Right lobe of liver (tissue), 4 donors: ENCODE measurements around the gene CNOT4.

Source experiments
- POLR2A ChIP-seq: fragments of 450-650 bp; IDR thresholded peaks from one replicate; pipeline ENCODE4 v1.6.1; 2017; ENCODE audit warnings: antibody characterized with exemption, mild to moderate bottlenecking
- TF ChIP-seq, protein P1 (sequence below), 4 donors: fragments of 200-600 bp in 3 of 4; fragments of 450-650 bp in 1 of 4; IDR thresholded peaks; one replicate each; pipeline versions ENCODE4 v1.5.1 to v1.8.0; 2016 to 2022; ENCODE audit warnings: antibody characterized with exemption in 4 of 4, mild to moderate bottlenecking in 2 of 4
- donor health status: DM: no; HTN: no; CAD: no.
- donor health status: DM: no; HTN: no; CAD: no.
- donor health status: DM: no; HTN: yes; CAD: no.

DNA sequence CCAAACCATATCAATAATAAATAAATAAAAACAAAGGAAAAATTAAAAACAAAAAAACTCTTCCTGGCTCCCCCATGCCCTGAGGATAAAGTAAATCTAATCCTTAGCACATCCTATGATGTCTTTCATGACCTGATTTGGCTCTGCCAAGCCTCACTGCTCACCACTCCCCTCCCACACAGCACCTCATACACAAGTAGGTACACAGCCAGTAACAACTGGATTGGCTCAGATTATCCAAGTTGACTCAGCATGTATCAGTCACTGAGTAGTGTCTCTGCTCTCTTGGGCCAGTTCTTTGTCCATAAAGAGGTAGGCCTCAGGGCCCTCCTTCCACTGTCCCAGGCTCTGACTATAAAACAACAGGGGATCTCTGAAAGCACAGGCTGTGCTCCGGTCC, 176.7 kb downstream of the CNOT4 start:
- TF ChIP-seq, protein P1, sequence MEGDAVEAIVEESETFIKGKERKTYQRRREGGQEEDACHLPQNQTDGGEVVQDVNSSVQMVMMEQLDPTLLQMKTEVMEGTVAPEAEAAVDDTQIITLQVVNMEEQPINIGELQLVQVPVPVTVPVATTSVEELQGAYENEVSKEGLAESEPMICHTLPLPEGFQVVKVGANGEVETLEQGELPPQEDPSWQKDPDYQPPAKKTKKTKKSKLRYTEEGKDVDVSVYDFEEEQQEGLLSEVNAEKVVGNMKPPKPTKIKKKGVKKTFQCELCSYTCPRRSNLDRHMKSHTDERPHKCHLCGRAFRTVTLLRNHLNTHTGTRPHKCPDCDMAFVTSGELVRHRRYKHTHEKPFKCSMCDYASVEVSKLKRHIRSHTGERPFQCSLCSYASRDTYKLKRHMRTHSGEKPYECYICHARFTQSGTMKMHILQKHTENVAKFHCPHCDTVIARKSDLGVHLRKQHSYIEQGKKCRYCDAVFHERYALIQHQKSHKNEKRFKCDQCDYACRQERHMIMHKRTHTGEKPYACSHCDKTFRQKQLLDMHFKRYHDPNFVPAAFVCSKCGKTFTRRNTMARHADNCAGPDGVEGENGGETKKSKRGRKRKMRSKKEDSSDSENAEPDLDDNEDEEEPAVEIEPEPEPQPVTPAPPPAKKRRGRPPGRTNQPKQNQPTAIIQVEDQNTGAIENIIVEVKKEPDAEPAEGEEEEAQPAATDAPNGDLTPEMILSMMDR (IDR thresholded peaks at IDR 0.05): no peak
- TF ChIP-seq POLR2A: no peak
